ENCODE data around the gene DAB1.

The DAB1 gene

GRCh38 chr1:57420981-57421785 is 2.7 kb downstream of the DAB1 start:
- H3K4me3 ChIP-seq (ENCODE audit: low read depth, low read length) = no peak overlapping the region
- no peak for DNase-seq (ENCODE audit: low read depth)

GRCh38 chr1:57418971-57419370 is 4.9 kb downstream of the DAB1 start:
- DNase-seq (ENCODE audit: low read depth) = no peak
- no peak overlapping the region for H3K4me3 ChIP-seq (ENCODE audit: low read depth, low read length)
- TF ChIP-seq CTCF (IDR thresholded peaks at IDR 0.05; ENCODE audit: control insufficient read depth, extremely low read depth, insufficient read depth) = no peak

More at GRCh38 chr1:57420981-57421785, 2.7 kb downstream of the DAB1 start:
- no peak for TF ChIP-seq CTCF (IDR thresholded peaks at IDR 0.05; ENCODE audit: control insufficient read depth, extremely low read depth, insufficient read depth)

GRCh38 chr1:57411262-57411661 is 12.6 kb downstream of the DAB1 start:
- no peak for TF ChIP-seq CTCF (IDR thresholded peaks at IDR 0.05; ENCODE audit: control insufficient read depth, extremely low read depth, insufficient read depth)
- no peak for DNase-seq (ENCODE audit: low read depth)

GRCh38 chr1:57410508-57410907 is 13.4 kb downstream of the DAB1 start:
- no peak overlapping the region for H3K4me3 ChIP-seq (ENCODE audit: low read depth, low read length)
- no peak for DNase-seq (ENCODE audit: low read depth)
- TF ChIP-seq CTCF (IDR thresholded peaks at IDR 0.05; ENCODE audit: control insufficient read depth, extremely low read depth, insufficient read depth) = no peak

More at GRCh38 chr1:57411262-57411661, 12.6 kb downstream of the DAB1 start:
- no peak overlapping the region for H3K4me3 ChIP-seq (ENCODE audit: low read depth, low read length)

- DNase-seq (ENCODE audit: low read depth) = no peak
- TF ChIP-seq CTCF (IDR thresholded peaks at IDR 0.05; ENCODE audit: control insufficient read depth, extremely low read depth, insufficient read depth) = no peak
- no peak overlapping the region for H3K4me3 ChIP-seq (ENCODE audit: low read depth, low read length)
Observed at GRCh38 chr1:57407928-57408327, 15.9 kb downstream of the DAB1 start.

GRCh38 chr1:57406428-57406970 is 17.4 kb downstream of the DAB1 start:
- no peak overlapping the region for H3K4me3 ChIP-seq (ENCODE audit: low read depth, low read length)
- no peak for TF ChIP-seq CTCF (IDR thresholded peaks at IDR 0.05; ENCODE audit: control insufficient read depth, extremely low read depth, insufficient read depth)
- DNase-seq (ENCODE audit: low read depth) = no peak

Data from LNCaP clone FGC (cell line).